IPS DF 6.9 (cell line): Measurements from ENCODE around the gene CHD1L.
"Not testable (repeated sequence)": the region's sequence is repeated elsewhere in the genome, so short reads cannot be mapped to it uniquely, and the experiment has no call there.

Experiments
- DNase-seq: peaks from one replicate; pipeline ENCODE4 v3.0.0-alpha.2; 2013; ENCODE audit warnings: low read depth, low spot score
- H3K27ac ChIP-seq: one replicate; pipeline ENCODE4 v1.5.1; 2013; ENCODE audit warnings: low read length, control low read depth
- H3K27me3 ChIP-seq: 2 replicates; pipeline ENCODE4 v1.6.1; 2013; ENCODE audit warnings: mild to moderate bottlenecking, low read length; ENCODE audit not compliant: control insufficient read depth, insufficient read depth
- H3K36me3 ChIP-seq: 2 replicates; pipeline ENCODE4 v1.6.1; 2013; ENCODE audit warnings: low read length; ENCODE audit not compliant: control insufficient read depth, insufficient read depth
- H3K4me1 ChIP-seq: 2 replicates; pipeline ENCODE4 v1.6.1; 2013; ENCODE audit warnings: low read length; ENCODE audit not compliant: control insufficient read depth, insufficient read depth
- H3K4me3 ChIP-seq: 2 replicates; pipeline ENCODE4 v1.5.1; 2013; ENCODE audit warnings: mild to moderate bottlenecking, low read length
- H3K9me3 ChIP-seq: 2 replicates; pipeline ENCODE4 v1.6.1; 2013; ENCODE audit warnings: low read length, inconsistent platforms; ENCODE audit not compliant: control insufficient read depth, insufficient read depth
- WGBS: extraction: QIAGEN DNeasy Blood & Tissue Kit; methylation state at CpG from one replicate; pipeline ENCODE4 v1.1.7; 2013; ENCODE audit warnings: mixed read lengths, missing lambda C conversion rate; ENCODE audit not compliant: insufficient read length, insufficient coverage; 5-methylcytosine and 5-hydroxymethylcytosine counted together

Gene CHD1L

DNA sequence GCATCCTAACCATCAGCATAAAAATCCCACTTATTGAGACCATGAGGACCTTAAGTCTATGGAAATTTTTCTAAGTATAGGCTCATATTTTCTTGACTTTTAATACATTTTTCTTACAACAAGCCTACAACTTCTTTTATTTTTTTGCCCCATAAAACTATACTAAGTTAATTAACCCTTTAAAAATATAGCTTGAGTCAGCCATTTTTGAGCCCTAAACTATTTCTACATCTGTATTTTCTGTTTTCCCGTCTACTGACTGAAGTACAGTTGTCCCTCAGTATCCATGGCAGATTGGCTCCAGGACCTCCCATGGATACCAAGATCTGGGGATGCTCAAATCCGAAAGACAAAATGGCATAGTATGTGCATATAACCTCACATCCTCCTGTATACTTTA, 55.0 kb downstream of the CHD1L start:
- peaks cover 16% of the 10 kb centered on the region; the same call in 1 of the 2 replicates for H3K36me3 ChIP-seq
- H3K4me1 ChIP-seq = no peaks in the 10 kb centered on the region
- H3K27me3 ChIP-seq = no peaks in the 10 kb centered on the region
- WGBS = no CpG with 5 or more reads among the region's 2 CpGs
- no peak for DNase-seq
- no peak overlapping the region for H3K27ac ChIP-seq
- no peak overlapping the region for H3K4me3 ChIP-seq
- no peaks in the 10 kb centered on the region; the same call in 1 of the 2 replicates for H3K9me3 ChIP-seq

DNA sequence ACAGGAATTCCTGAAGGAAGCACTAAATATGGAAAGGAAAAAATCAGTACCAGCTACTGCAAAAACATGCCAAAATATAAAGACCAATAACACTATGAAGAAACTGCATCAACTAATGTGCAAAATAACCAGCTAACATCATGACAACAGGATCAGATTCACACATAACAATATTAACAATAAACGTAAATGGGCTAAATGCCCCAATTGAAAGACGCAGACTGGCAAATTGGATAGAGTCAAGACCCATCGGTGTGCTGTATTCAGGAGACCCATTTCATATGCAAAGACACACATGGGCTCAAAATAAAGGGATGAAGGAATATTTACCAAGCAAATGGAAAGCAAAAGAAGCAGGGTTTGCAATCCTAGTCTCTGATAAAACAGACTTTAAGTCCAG, 63.3 kb downstream of the CHD1L start:
- WGBS = no CpG with 5 or more reads among the region's 3 CpGs
- not testable (repeated sequence) for H3K27ac ChIP-seq, H3K36me3 ChIP-seq, H3K4me3 ChIP-seq, DNase-seq, H3K9me3 ChIP-seq, H3K4me1 ChIP-seq, H3K27me3 ChIP-seq

DNA sequence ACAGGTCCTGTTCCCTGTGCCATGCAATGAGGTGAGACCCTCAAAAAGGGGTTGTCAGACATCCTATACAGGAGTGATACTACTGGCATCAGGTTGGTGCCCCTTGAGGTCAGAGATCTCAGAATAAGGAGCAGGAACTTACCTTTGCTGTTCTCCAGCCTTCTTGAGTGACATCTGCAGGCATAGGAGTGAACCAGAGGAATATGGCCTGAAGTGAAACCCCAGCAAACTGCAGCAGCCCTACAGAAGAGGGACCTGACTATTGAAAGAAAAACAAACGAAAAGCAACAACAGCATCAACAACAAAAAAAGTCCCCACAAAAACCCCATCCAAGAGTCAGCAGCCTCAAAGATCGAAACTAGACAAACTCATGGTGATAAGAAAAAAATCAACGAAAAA, 74.5 kb downstream of the CHD1L start:
- no peaks in the 10 kb centered on the region for H3K9me3 ChIP-seq
- H3K36me3 ChIP-seq = no peaks in the 10 kb centered on the region
- no peak for DNase-seq
- no peaks in the 10 kb centered on the region for H3K4me1 ChIP-seq
- no peak overlapping the region for H3K4me3 ChIP-seq
- no peaks in the 10 kb centered on the region for H3K27me3 ChIP-seq
- H3K27ac ChIP-seq = no peak overlapping the region
- WGBS = no CpG with 5 or more reads among the region's 3 CpGs

DNA sequence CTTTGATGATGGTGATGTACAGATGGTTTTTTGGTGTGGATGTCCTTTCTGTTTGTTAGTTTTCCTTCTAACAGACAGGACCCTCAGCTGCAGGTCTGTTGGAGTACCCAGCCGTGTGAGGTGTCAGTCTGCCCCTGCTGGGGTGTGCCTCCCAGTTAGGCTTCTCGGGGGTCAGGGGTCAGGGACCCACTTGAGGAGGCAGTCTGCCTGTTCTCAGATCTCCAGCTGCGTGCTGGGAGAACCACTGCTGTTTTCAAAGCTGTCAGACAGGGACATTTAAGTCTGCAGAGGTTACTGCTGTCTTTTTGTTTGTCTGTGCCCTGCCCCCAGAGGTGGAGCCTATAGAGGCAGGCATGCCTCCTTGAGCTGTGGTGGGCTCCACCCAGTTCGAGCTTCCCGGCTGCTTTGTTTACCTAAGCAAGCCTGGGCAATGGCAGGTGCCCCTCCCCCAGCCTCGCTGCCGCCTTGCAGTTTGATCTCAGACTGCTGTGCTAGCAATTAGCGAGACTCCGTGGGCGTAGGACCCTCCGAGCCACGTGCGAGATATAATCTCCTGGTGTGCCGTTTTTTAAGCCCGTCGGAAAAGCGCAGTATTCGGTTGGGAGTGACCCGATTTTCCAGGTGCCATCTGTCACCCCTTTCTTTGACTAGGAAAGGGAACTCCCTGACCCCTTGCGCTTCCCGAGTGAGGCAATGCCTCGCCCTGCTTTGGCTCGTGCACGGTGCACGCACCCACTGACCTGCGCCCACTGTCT, 84.6 kb downstream of the CHD1L start:
- not testable (repeated sequence) for H3K4me3 ChIP-seq, H3K27ac ChIP-seq, H3K4me1 ChIP-seq, H3K36me3 ChIP-seq, H3K27me3 ChIP-seq, DNase-seq, H3K9me3 ChIP-seq
- WGBS = no CpG with 5 or more reads among the region's 26 CpGs

DNA sequence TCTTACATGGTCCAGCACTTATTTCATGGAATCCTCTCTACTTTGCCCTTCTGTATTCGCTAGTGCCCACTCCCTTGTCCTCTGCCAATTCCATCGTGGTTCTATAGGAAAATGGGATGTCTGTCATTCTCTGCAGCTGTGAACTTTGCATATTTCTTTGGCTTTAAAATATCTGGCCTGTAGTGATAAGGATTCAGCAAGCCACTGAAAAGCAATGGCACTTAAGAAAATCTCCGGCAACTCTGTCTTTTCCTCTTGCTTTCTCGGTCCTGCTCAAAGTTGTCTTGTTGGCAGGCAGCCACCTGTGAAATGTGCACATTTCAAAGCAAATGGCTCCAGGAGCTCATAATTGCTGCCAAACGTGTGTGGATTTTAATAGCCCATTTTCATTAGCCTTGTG, 91.8 kb downstream of the CHD1L start:
- no peak overlapping the region for H3K27ac ChIP-seq

DNA sequence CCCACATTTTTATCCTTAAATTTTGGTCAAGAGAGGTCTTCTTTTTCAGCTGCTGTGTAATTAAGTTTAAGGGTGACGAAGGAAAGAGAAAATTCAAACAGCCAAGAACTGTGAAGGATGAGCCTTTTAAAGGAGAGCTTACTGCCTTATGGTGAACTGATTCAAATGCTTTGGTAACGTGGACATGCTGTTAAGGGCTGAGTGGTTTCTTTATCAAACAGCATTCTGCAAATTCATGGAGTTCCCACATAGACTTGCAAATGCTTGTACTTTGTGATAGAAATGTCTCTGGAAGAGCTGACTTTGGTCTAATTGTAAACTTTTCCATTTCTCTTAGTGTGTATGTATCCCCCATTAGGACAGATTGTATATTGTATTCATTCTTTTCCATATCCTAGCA, 93.8 kb downstream of the CHD1L start:
- Histone ChIP-seq H3K27me3 (no peaks in the 10 kb centered on the region), H3K9me3 (no peaks in the 10 kb centered on the region; the same call in 1 of the 2 replicates), H3K27ac (no peak overlapping the region), H3K4me3 (no peak overlapping the region), H3K36me3 (no peaks in the 10 kb centered on the region), H3K4me1 (no peaks in the 10 kb centered on the region)
- DNase-seq = peak; percentile 16
- WGBS = no CpG with 5 or more reads among the region's 2 CpGs

More for the DNA sequence above, 91.8 kb downstream of the CHD1L start:
- Histone ChIP-seq H3K9me3 (no peaks in the 10 kb centered on the region), H3K36me3 (no peaks in the 10 kb centered on the region), H3K4me1 (no peaks in the 10 kb centered on the region), H3K27me3 (no peaks in the 10 kb centered on the region), H3K4me3 (no peak overlapping the region)
- no peak for DNase-seq
- no CpG with 5 or more reads among the region's 5 CpGs for WGBS

DNA sequence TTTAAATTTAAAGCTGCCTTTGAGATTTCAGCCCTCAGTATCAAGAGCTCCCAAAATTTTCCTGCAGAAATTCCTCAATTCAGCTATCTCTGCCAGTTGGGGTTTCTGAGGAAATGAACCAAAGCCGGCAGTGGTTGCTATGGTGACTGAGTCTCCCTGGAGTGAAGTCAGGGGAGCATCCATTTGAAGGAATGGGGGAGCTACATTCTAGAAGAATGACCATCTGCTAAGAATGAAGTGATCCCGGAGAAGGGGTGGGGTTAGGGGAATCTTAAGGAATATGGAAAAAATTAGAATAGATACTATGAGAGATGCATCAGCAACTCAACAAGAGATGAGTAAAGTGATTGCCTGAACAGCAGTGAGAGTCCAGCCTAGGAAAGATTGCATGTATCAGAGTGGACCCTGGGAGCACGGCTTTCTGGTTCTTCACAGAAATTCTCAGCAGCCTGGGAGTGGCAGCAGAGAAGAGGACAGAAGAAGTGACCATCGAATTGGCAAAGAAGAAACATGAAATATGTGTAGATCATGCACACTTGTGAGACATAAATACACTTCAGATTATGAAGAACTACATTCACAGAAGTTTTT, 94.7 kb downstream of the CHD1L start:
- H3K27me3 ChIP-seq = no peaks in the 10 kb centered on the region
- no peak overlapping the region for H3K27ac ChIP-seq
- DNase-seq = peak; percentile 67
- no peak overlapping the region for H3K4me3 ChIP-seq
- WGBS = no CpG with 5 or more reads among the region's 4 CpGs
- H3K4me1 ChIP-seq = no peaks in the 10 kb centered on the region
- no peaks in the 10 kb centered on the region; the same call in 1 of the 2 replicates for H3K9me3 ChIP-seq
- no peaks in the 10 kb centered on the region for H3K36me3 ChIP-seq

DNA sequence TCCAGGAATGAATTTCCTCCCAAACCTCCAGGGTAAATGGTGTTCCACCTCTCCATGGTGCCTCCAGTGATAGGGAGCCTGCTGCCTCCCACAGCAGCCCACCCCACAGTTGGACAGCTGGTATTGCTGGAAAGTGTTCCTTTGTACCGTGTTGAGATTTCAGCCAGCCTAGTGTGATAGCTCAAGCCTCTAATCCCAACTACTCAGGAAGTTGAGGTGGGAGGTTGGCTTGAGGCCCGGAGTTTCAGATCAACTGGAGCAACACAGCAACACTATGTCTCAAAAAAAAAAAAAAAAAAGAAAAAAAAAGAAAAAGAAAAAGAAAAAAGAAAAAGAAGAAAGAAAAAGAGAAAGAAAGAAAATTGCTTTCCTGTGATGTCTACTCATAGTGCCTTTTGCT, 96.1 kb downstream of the CHD1L start:
- WGBS = no CpG with 5 or more reads among the region's 2 CpGs
- no peaks in the 10 kb centered on the region for H3K4me1 ChIP-seq
- no peak overlapping the region for H3K27ac ChIP-seq
- H3K36me3 ChIP-seq = no peaks in the 10 kb centered on the region
- DNase-seq = no peak
- no peaks in the 10 kb centered on the region for H3K27me3 ChIP-seq
- no peak overlapping the region for H3K4me3 ChIP-seq
- no peaks in the 10 kb centered on the region; the same call in 1 of the 2 replicates for H3K9me3 ChIP-seq

DNA sequence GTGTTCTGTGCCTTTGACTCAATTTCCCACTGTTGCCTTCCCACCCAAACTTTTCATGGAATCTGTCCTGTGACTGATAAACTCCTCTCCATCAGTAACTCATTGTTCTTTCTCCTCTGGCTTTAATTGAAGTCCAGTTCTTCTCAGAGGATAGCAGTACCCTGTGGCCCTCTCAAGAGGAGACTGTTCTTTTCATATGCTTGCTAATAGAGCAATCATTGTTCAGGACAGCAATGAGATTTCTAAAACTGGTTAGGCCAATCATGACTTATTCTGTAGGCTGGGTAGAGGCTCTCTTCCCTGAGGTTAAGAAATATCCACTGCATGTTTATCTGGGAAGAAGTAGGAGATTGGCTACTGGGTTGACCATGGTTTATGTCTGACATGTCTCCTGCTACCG, 98.8 kb downstream of the CHD1L start:
- H3K27me3 ChIP-seq = no peaks in the 10 kb centered on the region
- no peak for DNase-seq
- H3K4me1 ChIP-seq = no peaks in the 10 kb centered on the region
- no peak overlapping the region for H3K4me3 ChIP-seq
- no peaks in the 10 kb centered on the region for H3K36me3 ChIP-seq
- H3K27ac ChIP-seq = no peak overlapping the region
- no peaks in the 10 kb centered on the region; the same call in 1 of the 2 replicates for H3K9me3 ChIP-seq
- WGBS = no CpG with 5 or more reads among the region's 1 CpG
